OCI-LY1 (cell line): ENCODE results near the gene SNX7.

ENCODE experiments used
- H2AFZ ChIP-seq: fragments of 200-600 bp; sonication (generic), shearing (Covaris generic); 2 replicates; pipeline ENCODE4 v1.6.0; 2014; ENCODE audit warnings: antibody characterized with exemption, mild to moderate bottlenecking, low read length
- H3F3A ChIP-seq: fragments of 200-600 bp; sonication (generic), shearing (Covaris generic); 2 replicates; pipeline ENCODE4 v1.6.0; 2014; ENCODE audit warnings: mild to moderate bottlenecking, antibody characterized with exemption, low read length, moderate library complexity; ENCODE audit not compliant: insufficient read depth
- H3K27ac ChIP-seq: fragments of 200-600 bp; sonication (generic); 2 replicates; pipeline ENCODE4 v1.5.1; 2014; ENCODE audit warnings: low read length, mixed run types, mild to moderate bottlenecking, low read depth; ENCODE audit not compliant: poor library complexity, severe bottlenecking
- H3K27me3 ChIP-seq: fragments of 200-600 bp; sonication (generic); 2 replicates; pipeline ENCODE4 v1.6.0; 2014; ENCODE audit warnings: antibody characterized with exemption, mild to moderate bottlenecking, low read length, moderate library complexity; ENCODE audit not compliant: insufficient read depth
- H3K36me3 ChIP-seq: fragments of 200-600 bp; sonication (generic); 2 replicates; pipeline ENCODE4 v1.6.1; 2014; ENCODE audit warnings: mild to moderate bottlenecking, antibody characterized with exemption, low read length, moderate library complexity, mixed read lengths; ENCODE audit not compliant: insufficient read depth
- H3K4me1 ChIP-seq: fragments of 200-600 bp; sonication (generic); 2 replicates; pipeline ENCODE4 v1.5.1; 2014; ENCODE audit warnings: mild to moderate bottlenecking, low read length, moderate library complexity; ENCODE audit not compliant: insufficient read depth, severe bottlenecking
- H3K4me2 ChIP-seq: fragments of 200-600 bp; sonication (generic), shearing (Covaris generic); 2 replicates; pipeline ENCODE4 v1.6.1; 2014; ENCODE audit warnings: low read length
- H3K4me3 ChIP-seq: fragments of 200-600 bp; sonication (generic); 2 replicates; pipeline ENCODE4 v1.5.1; 2014; ENCODE audit warnings: low read length, low read depth, mild to moderate bottlenecking, mixed read lengths; ENCODE audit not compliant: poor library complexity, severe bottlenecking
- H3K79me2 ChIP-seq: fragments of 200-600 bp; shearing (Covaris generic); 2 replicates; pipeline ENCODE4 v1.6.1; 2016; ENCODE audit warnings: mixed run types, low read length, mixed read lengths; ENCODE audit not compliant: insufficient read depth
- H3K9ac ChIP-seq: fragments of 200-600 bp; sonication (generic), shearing (Covaris generic); 2 replicates; pipeline ENCODE4 v1.6.1; 2014; ENCODE audit warnings: mild to moderate bottlenecking, low read length, mixed read lengths
- H3K9me2 ChIP-seq: fragments of 200-600 bp; sonication (generic), shearing (Covaris generic); 2 replicates; pipeline ENCODE4 v1.6.1; 2014; ENCODE audit warnings: low read depth, mild to moderate bottlenecking, low read length, mixed read lengths
- H3K9me3 ChIP-seq: fragments of 200-600 bp; shearing (Covaris generic); 2 replicates; pipeline ENCODE4 v1.6.1; 2014; ENCODE audit warnings: low read length, mixed read lengths
- H4K20me1 ChIP-seq: fragments of 200-600 bp; sonication (generic), shearing (Covaris generic); 2 replicates; pipeline ENCODE4 v1.6.0; 2016; ENCODE audit warnings: mild to moderate bottlenecking, low read length; ENCODE audit not compliant: insufficient read depth
- EZH2 ChIP-seq: fragments of 200-600 bp; sonication (generic), shearing (Covaris generic); IDR thresholded peaks from 2 replicates; pipeline ENCODE4 v1.8.0; 2017; ENCODE audit warnings: borderline replicate concordance, mixed run types, mild to moderate bottlenecking, antibody characterized with exemption, low read length, moderate library complexity, mixed read lengths
- TF ChIP-seq, protein P1 (sequence below): fragments of 200-600 bp; sonication (generic), shearing (Covaris generic); IDR thresholded peaks from 2 replicates; pipeline ENCODE4 v1.5.1; 2017; ENCODE audit warnings: mild to moderate bottlenecking, antibody characterized with exemption, low read length, moderate library complexity, mixed read lengths

Gene SNX7

DNA sequence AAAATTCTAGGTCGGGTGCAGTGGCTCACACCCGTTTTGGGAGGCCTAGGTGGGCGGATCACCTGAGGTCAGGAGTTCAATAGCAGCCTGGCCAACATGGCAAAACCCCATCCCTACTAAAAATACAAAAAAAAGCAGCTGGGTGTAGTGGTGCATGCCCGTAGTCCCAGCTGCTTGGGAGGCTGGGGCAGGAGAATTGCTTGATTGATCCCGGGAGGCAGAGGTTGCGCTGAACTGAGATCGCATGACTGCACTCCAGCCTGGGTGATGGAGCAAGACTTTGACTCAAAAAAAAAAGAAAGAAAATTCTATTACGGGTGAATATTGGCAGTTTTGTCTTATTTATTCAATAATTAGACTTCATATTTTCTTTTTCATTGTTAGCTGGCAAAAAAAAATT, 62.1 kb downstream of the SNX7 start:
- Histone ChIP-seq H3K4me3 (no peak overlapping the region), H3K27ac (no peak overlapping the region), H3K79me2 (no peaks in the 10 kb centered on the region), H3K36me3 (no peaks in the 10 kb centered on the region), H3F3A (no peaks in the 10 kb centered on the region), H3K9me3 (no peaks in the 10 kb centered on the region), H3K9ac (no peak overlapping the region), H4K20me1 (no peaks in the 10 kb centered on the region), H2AFZ (no peak overlapping the region), H3K27me3 (no peaks in the 10 kb centered on the region), H3K9me2 (no peaks in the 10 kb centered on the region), H3K4me2 (no peak overlapping the region), H3K4me1 (no peaks in the 10 kb centered on the region)
- TF ChIP-seq, protein P1, sequence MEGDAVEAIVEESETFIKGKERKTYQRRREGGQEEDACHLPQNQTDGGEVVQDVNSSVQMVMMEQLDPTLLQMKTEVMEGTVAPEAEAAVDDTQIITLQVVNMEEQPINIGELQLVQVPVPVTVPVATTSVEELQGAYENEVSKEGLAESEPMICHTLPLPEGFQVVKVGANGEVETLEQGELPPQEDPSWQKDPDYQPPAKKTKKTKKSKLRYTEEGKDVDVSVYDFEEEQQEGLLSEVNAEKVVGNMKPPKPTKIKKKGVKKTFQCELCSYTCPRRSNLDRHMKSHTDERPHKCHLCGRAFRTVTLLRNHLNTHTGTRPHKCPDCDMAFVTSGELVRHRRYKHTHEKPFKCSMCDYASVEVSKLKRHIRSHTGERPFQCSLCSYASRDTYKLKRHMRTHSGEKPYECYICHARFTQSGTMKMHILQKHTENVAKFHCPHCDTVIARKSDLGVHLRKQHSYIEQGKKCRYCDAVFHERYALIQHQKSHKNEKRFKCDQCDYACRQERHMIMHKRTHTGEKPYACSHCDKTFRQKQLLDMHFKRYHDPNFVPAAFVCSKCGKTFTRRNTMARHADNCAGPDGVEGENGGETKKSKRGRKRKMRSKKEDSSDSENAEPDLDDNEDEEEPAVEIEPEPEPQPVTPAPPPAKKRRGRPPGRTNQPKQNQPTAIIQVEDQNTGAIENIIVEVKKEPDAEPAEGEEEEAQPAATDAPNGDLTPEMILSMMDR: no peak
- no peak for TF ChIP-seq EZH2

DNA sequence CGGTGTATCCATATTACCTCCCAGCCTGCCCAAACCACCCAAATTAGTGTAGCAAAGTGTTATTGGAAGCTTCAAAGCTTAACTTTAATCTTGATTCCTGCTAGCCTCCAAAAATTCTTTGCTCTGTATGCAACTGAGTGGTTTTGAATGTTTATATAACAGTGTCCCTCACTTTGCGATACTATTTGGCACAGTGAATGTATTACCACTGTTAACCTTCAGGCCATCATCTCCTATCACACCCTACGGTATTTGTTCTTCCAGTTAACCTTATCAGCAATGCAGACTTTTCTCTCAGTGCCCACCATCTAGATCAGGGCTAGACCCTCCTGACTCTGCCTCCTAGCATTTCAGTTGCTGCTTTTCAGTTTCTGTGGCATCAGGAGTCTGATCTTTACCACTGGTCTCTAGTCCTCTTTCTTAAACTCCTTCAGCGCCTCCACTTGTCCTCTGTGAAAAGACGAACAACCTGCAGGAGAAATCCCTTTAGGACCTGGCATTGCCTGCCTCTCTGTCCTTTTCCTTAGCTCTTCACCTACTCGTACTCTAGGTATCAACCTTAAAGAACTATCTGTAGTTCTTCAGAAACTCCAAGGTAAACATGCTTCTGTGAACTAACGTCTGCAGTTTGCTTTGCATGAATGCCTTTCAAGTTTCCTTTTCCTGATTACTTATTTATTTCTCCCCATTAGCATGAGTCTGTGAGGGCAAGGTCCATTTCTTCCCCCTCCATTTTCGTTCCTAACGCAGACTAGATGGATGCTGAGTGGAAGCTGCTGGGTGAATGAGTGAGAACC, 71.7 kb downstream of the SNX7 start:
- Histone ChIP-seq H4K20me1 (no peaks in the 10 kb centered on the region), H3F3A (no peaks in the 10 kb centered on the region), H3K27me3 (no peaks in the 10 kb centered on the region), H3K9me3 (no peaks in the 10 kb centered on the region), H3K79me2 (no peaks in the 10 kb centered on the region), H3K9ac (no peak overlapping the region), H3K27ac (no peak overlapping the region), H3K4me1 (no peaks in the 10 kb centered on the region), H2AFZ (no peak overlapping the region), H3K4me2 (no peak overlapping the region), H3K36me3 (no peaks in the 10 kb centered on the region), H3K4me3 (no peak overlapping the region), H3K9me2 (no peaks in the 10 kb centered on the region)
- TF ChIP-seq, protein P1: no peak
- no peak for TF ChIP-seq EZH2

DNA sequence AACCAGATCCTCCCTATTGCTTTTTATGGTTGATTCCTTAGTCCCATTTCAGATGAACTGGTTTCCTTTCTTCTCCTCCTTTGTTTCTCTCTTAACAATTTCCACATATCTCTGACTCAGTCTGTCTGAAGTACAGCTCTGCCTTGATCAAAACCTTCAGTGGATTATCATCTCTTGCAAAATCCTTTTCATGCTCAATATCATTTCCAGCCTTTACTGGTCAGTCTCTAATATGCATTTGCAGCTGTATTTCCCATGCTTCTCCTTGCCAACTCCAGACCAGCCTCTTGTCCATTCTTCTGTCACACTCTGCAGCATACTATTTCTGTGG, 72.2 kb downstream of the SNX7 start:
- no peak overlapping the region for H3K4me2 ChIP-seq
- H3K27me3 ChIP-seq: no peaks in the 10 kb centered on the region

More for the DNA sequence above, 72.2 kb downstream of the SNX7 start:
- Histone ChIP-seq H4K20me1 (no peaks in the 10 kb centered on the region), H3K9me2 (no peaks in the 10 kb centered on the region), H3K27ac (no peak overlapping the region), H3K9me3 (no peaks in the 10 kb centered on the region), H3K36me3 (no peaks in the 10 kb centered on the region), H2AFZ (no peak overlapping the region), H3K4me3 (no peak overlapping the region), H3K9ac (no peak overlapping the region), H3K79me2 (no peaks in the 10 kb centered on the region), H3K4me1 (no peaks in the 10 kb centered on the region), H3F3A (no peaks in the 10 kb centered on the region)
- no peak for TF ChIP-seq EZH2
- TF ChIP-seq, protein P1: no peak
